ENCODE data around the gene WNT4.

The WNT4 gene

GRCh38 chr1:22074803-22075202 lies 68.1 kb downstream of the WNT4 start:
- Histone ChIP-seq H3K36me3 (replicated peaks; ENCODE audit: low read depth, low read length) (peaks cover 26% of the 10 kb centered on the region), H3K79me2 (ENCODE audit: low read length) (peaks cover 100% of the 10 kb centered on the region), H3K27me3 (ENCODE audit: low read depth, low read length) (no peaks in the 10 kb centered on the region), H3K4me3 (ENCODE audit: low read length) (peak overlapping the region; percentile 22; the same call in 1 of the 2 replicates), H3K4me2 (ENCODE audit: low read length) (peak overlapping the region; percentile 62), H3K9me3 (ENCODE audit: insufficient read depth, low read length) (no peaks in the 10 kb centered on the region), H4K20me1 (ENCODE audit: insufficient read depth, low read length) (peaks cover 86% of the 10 kb centered on the region), H3K27ac (ENCODE audit: low read length) (peak overlapping the region; percentile 78), H3K4me1 (ENCODE audit: low read length) (peaks cover 50% of the 10 kb centered on the region), H3K9ac (ENCODE audit: low read length) (no peak overlapping the region), H2AFZ (ENCODE audit: low read depth, low read length) (no peak overlapping the region)
- TF ChIP-seq EZH2phosphoT487 (IDR thresholded peaks at IDR 0.05; ENCODE audit: low read depth) (no peak), CTCF (IDR thresholded peaks at IDR 0.05; ENCODE audit: low read depth, low read length) (no peak)

GRCh38 chr1:22071511-22071910 lies 71.4 kb downstream of the WNT4 start:
- Histone ChIP-seq H3K27me3 (ENCODE audit: low read depth, low read length) (no peaks in the 10 kb centered on the region), H2AFZ (ENCODE audit: low read depth, low read length) (no peak overlapping the region), H3K4me3 (ENCODE audit: low read length) (no peak overlapping the region), H3K36me3 (replicated peaks; ENCODE audit: low read depth, low read length) (peaks cover 17% of the 10 kb centered on the region), H3K4me2 (ENCODE audit: low read length) (no peak overlapping the region), H3K9me3 (ENCODE audit: insufficient read depth, low read length) (no peaks in the 10 kb centered on the region), H3K9ac (ENCODE audit: low read length) (no peak overlapping the region), H3K79me2 (ENCODE audit: low read length) (peaks cover 100% of the 10 kb centered on the region), H3K27ac (ENCODE audit: low read length) (no peak overlapping the region), H3K4me1 (ENCODE audit: low read length) (peaks cover 57% of the 10 kb centered on the region), H4K20me1 (ENCODE audit: insufficient read depth, low read length) (peaks cover 81% of the 10 kb centered on the region)
- no peak for TF ChIP-seq EZH2phosphoT487 (IDR thresholded peaks at IDR 0.05; ENCODE audit: low read depth)
